ENCODE data around the gene CA5A.
"Not testable (repeated sequence)": the region's sequence is repeated elsewhere in the genome, so short reads cannot be mapped to it uniquely, and the experiment has no call there.

CA5A gene

DNA sequence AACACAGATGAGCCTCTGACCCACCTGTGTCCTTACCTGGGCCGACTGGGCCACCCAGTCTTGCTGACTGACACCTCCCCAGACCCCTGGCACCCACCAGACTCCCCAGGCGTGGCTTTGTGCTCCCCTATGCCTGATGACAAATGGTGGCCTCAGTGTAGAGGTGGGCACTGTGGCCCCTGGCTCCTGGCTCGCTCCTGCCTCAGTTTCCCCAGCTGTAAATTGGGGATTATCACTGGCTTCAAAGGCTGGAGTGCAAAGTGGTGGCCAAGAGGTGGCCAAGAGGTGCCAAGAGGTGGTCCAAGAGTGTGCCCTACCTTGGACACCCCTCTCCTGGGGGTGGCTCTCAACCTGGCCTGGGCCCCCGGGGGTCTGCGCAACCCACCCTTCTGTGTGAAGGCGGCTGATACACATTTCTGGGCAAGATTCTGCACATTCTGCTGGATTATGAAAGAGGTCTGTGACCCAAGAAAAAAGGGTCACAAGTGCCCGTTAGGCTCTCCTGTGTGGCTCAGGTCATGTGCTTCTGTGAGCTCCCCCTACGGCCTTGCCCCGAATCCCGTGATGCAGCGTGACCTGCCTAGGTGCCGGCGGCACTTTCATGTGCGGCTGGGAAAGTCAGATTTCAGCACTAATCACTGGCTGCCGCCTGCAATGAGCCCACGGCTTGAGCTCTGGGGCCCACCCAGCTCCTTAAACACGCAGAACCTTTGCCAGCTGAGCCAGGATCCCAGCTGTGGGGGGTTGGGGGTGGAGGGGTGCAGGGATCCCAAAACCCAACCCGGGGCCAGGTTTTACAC is 74.8 kb downstream of the CA5A start:
- Histone ChIP-seq H3K4me2 (ENCODE audit: insufficient read depth, low read length) (peak overlapping the region; percentile 54), H3K36me3 (ENCODE audit: insufficient read depth, low read length) (peaks cover 85% of the 10 kb centered on the region), H3K4me1 (ENCODE audit: insufficient read depth, low read length) (peaks cover 98% of the 10 kb centered on the region), H3K4me3 (ENCODE audit: low read depth in 1 of 2, low read length in 2 of 2) (peak overlapping the region in 1 of 2 experiments; percentile 14; a peak in 1 of 4 replicates), H3K79me2 (ENCODE audit: insufficient read depth, low read length) (peaks cover 99% of the 10 kb centered on the region), H4K20me1 (ENCODE audit: insufficient read depth, low read length) (peaks cover 92% of the 10 kb centered on the region), H3K27ac (ENCODE audit: low read length) (peak overlapping the region; percentile 52)
- not testable (repeated sequence) for DNase-seq; H2AFZ ChIP-seq (ENCODE audit: low read depth, low read length); ATAC-seq (ENCODE audit: insufficient read depth, low read depth); H3K9me3 ChIP-seq (ENCODE audit: insufficient read depth, low read length, severe bottlenecking); H3K9ac ChIP-seq (ENCODE audit: low read depth, low read length); H3K27me3 ChIP-seq (ENCODE audit: insufficient read depth, low read length, poor library complexity)

GRCh38 chr16:87860553-87861299 is 75.6 kb downstream of the CA5A start:
- H3K27me3 ChIP-seq (ENCODE audit: insufficient read depth, low read length, poor library complexity) = no peaks in the 10 kb centered on the region
- H3K9ac ChIP-seq (ENCODE audit: low read depth, low read length) = no peak overlapping the region; the same call in 1 of the 2 replicates
- peak overlapping the region; percentile 45 for H3K27ac ChIP-seq (ENCODE audit: low read length)
- no peaks in the 10 kb centered on the region for H3K9me3 ChIP-seq (ENCODE audit: insufficient read depth, low read length, severe bottlenecking)
- TF ChIP-seq EZH2 (IDR thresholded peaks at IDR 0.05; ENCODE audit: borderline replicate concordance, low read depth, low read length, severe bottlenecking) = no peak
- no peak for TF ChIP-seq CTCF (IDR thresholded peaks at IDR 0.05; ENCODE audit: borderline replicate concordance, extremely low read depth, low read length, poor library complexity, severe bottlenecking)
- H3K4me1 ChIP-seq (ENCODE audit: insufficient read depth, low read length) = peaks cover 99% of the 10 kb centered on the region
- H2AFZ ChIP-seq (ENCODE audit: low read depth, low read length) = no peak overlapping the region
- H3K4me2 ChIP-seq (ENCODE audit: insufficient read depth, low read length) = peak overlapping the region; percentile 54
- no peak overlapping the region; a peak in 1 of 4 replicates for H3K4me3 ChIP-seq (ENCODE audit: low read depth in 1 of 2, low read length in 2 of 2)
- peak; percentile 33 for ATAC-seq (ENCODE audit: insufficient read depth, low read depth)
- H3K79me2 ChIP-seq (ENCODE audit: insufficient read depth, low read length) = peaks cover 100% of the 10 kb centered on the region
- H3K36me3 ChIP-seq (ENCODE audit: insufficient read depth, low read length) = peaks cover 92% of the 10 kb centered on the region
- peaks cover 93% of the 10 kb centered on the region for H4K20me1 ChIP-seq (ENCODE audit: insufficient read depth, low read length)
- no peak for DNase-seq

GRCh38 chr16:87858151-87858993 is 78.0 kb downstream of the CA5A start:
- peaks cover 96% of the 10 kb centered on the region for H3K36me3 ChIP-seq (ENCODE audit: insufficient read depth, low read length)
- not testable (repeated sequence) for H3K9me3 ChIP-seq (ENCODE audit: insufficient read depth, low read length, severe bottlenecking); H2AFZ ChIP-seq (ENCODE audit: low read depth, low read length); H3K9ac ChIP-seq (ENCODE audit: low read depth, low read length); ATAC-seq (ENCODE audit: insufficient read depth, low read depth); H3K27me3 ChIP-seq (ENCODE audit: insufficient read depth, low read length, poor library complexity); H3K4me3 ChIP-seq (ENCODE audit: low read depth in 1 of 2, low read length in 2 of 2); DNase-seq
- H4K20me1 ChIP-seq (ENCODE audit: insufficient read depth, low read length) = peaks cover 96% of the 10 kb centered on the region
- peaks cover 100% of the 10 kb centered on the region for H3K79me2 ChIP-seq (ENCODE audit: insufficient read depth, low read length)
- H3K4me2 ChIP-seq (ENCODE audit: insufficient read depth, low read length) = peak overlapping the region; percentile 32; the same call in 1 of the 2 replicates
- peaks cover 100% of the 10 kb centered on the region for H3K4me1 ChIP-seq (ENCODE audit: insufficient read depth, low read length)
- peak overlapping the region; percentile 49; the same call in 1 of the 2 replicates for H3K27ac ChIP-seq (ENCODE audit: low read length)

DNA sequence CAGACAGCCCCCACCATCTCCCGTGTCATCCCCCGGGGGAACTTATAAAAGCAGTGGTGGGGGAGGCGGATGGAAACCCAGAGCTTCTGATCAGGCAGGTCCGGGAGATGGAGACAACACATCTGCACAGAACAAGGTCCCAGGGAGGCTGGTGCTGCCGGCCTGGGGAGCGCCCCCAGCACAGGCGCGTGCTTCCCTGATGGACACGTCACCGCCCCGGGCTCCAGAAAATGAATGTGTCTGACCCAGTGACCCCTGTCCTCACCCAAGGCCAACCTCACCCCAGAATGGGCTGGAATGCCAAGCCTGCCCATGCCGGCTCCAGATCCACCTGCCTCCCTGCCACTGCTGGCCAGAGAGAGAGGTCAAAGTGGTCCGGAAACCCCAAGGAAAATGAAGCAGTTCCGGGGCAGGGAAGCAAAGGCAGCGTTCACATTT is 79.5 kb downstream of the CA5A start:
- Histone ChIP-seq H3K4me3 (ENCODE audit: low read depth in 1 of 2, low read length in 2 of 2) (no peak overlapping the region), H4K20me1 (ENCODE audit: insufficient read depth, low read length) (peaks cover 97% of the 10 kb centered on the region), H3K4me2 (ENCODE audit: insufficient read depth, low read length) (peak overlapping the region; percentile 33), H2AFZ (ENCODE audit: low read depth, low read length) (no peak overlapping the region), H3K27ac (ENCODE audit: low read length) (peak overlapping the region; percentile 35; the same call in 1 of the 2 replicates), H3K36me3 (ENCODE audit: insufficient read depth, low read length) (peaks cover 96% of the 10 kb centered on the region), H3K79me2 (ENCODE audit: insufficient read depth, low read length) (peaks cover 100% of the 10 kb centered on the region), H3K9me3 (ENCODE audit: insufficient read depth, low read length, severe bottlenecking) (no peaks in the 10 kb centered on the region), H3K27me3 (ENCODE audit: insufficient read depth, low read length, poor library complexity) (no peaks in the 10 kb centered on the region), H3K4me1 (ENCODE audit: insufficient read depth, low read length) (peaks cover 96% of the 10 kb centered on the region), H3K9ac (ENCODE audit: low read depth, low read length) (no peak overlapping the region)
- TF ChIP-seq CTCF (IDR thresholded peaks at IDR 0.05; ENCODE audit: borderline replicate concordance, extremely low read depth, low read length, poor library complexity, severe bottlenecking) (no peak), EZH2 (IDR thresholded peaks at IDR 0.05; ENCODE audit: borderline replicate concordance, low read depth, low read length, severe bottlenecking) (no peak)
- DNase-seq (no peak), ATAC-seq (ENCODE audit: insufficient read depth, low read depth) (no peak)

Measured in DND-41 (cell line).